SK-N-MC (cell line): Measurements from ENCODE around the gene PLPPR3.

ENCODE experiments used
- EZH2 ChIP-seq: fragments of 200-600 bp; sonication (generic); IDR thresholded peaks from one replicate; pipeline ENCODE4 v1.6.1; 2017; ENCODE audit warnings: antibody characterized with exemption
- POLR2AphosphoS5 ChIP-seq: IDR thresholded peaks from 2 replicates; pipeline ENCODE4 v1.6.1; 2012; ENCODE audit warnings: mild to moderate bottlenecking, low read depth, low read length, borderline replicate concordance

DNA sequence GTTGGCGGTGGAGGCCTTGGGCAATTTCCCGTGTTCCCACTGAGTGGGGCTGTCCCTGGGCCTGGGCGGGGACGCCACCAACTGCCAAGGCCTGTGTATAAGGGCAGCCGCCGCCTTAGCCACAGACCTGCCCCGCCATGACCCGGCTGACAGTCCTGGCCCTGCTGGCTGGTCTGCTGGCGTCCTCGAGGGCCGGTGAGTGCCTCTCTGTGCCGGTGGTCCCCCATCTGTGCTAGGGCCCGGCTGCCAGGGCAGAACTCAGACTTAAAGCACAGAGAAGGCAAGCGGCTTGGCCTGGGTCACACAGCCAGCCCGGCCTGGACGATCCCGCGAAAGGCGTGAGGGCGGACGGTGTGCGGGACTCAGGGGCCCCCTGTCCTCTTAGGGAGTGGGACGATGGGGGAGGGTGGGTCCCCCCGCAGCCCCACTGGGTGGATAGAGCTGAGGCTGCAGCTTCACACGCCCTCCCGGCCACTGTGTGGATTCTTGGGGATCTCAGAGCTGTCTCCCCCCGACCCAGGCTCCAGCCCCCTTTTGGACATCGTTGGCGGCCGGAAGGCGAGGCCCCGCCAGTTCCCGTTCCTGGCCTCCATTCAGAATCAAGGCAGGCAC lies 6.1 kb upstream of the PLPPR3 start, which contains the start of gene AZU1:
- TF ChIP-seq EZH2 (no peak), POLR2AphosphoS5 (no peak)
